Activated B cell treated with CpG ODN at 0.5 μM for 24 hours (primary cell): ENCODE measurements around the gene LRRC34. TPM values are rescaled to one million over a fixed set of nuclear protein-coding genes. Genes with fewer than 3 reads are reported as not detected.

ENCODE experiments used
- ATAC-seq: fragments of 200-7000 bp; cut with Tn5 transposase; one replicate; pipeline ENCODE4 v1.10.0; 2021; ENCODE audit warnings: low read depth, mild to moderate bottlenecking, moderate library complexity
- CTCF ChIA-PET: fragments of 350-600 bp; sonication (Branson Sonifier 250); formaldehyde crosslinking; loops from one replicate; lab custom pipeline; 2021; ENCODE audit warnings: antibody characterized with exemption; lab: Charles Lee
- POLR2A ChIA-PET: fragments of 350-600 bp; sonication (Branson Sonifier 250); formaldehyde crosslinking; loops from one replicate; lab custom pipeline; 2021; ENCODE audit warnings: antibody characterized with exemption; lab: Charles Lee
- DNase-seq: peaks from one replicate; pipeline ENCODE4 v3.0.0; 2022
- H3K27ac Mint-ChIP-seq: one replicate; pipeline ENCODE4 v1.8.0; 2020; ENCODE audit warnings: mixed read lengths
- H3K27me3 Mint-ChIP-seq: one replicate; pipeline ENCODE4 v1.8.0; 2021; ENCODE audit warnings: mixed read lengths
- H3K36me3 Mint-ChIP-seq: one replicate; pipeline ENCODE4 v1.8.0; 2021; ENCODE audit warnings: low read depth, mixed read lengths
- H3K4me1 Mint-ChIP-seq: one replicate; pipeline ENCODE4 v1.8.0; 2021; ENCODE audit warnings: mixed read lengths
- H3K4me3 Mint-ChIP-seq: one replicate; pipeline ENCODE4 v1.8.0; 2020; ENCODE audit warnings: mild to moderate bottlenecking, mixed read lengths
- H3K9me3 Mint-ChIP-seq: one replicate; pipeline ENCODE4 v1.8.0; 2020; ENCODE audit warnings: mixed read lengths
- intact Hi-C: fragments of 100-400 bp; cut with micrococcal nuclease; formaldehyde crosslinking; loops from one replicate; pipeline ENCODE4 v1.15.1; 2024
- total RNA-seq: library from RNA; stranded (reverse); gene quantifications from 2 replicates; pipeline ENCODE4 v1.2.3, GENCODE V29; 2022
- TF ChIP-seq, protein P1 (sequence below): fragments of 200-600 bp; IDR thresholded peaks from one replicate; pipeline ENCODE4 v1.8.0; 2022; ENCODE audit warnings: antibody characterized with exemption, mild to moderate bottlenecking

The LRRC34 gene
- total RNA-seq, 1 donor from 2014 or later, result 5.7 TPM

DNA sequence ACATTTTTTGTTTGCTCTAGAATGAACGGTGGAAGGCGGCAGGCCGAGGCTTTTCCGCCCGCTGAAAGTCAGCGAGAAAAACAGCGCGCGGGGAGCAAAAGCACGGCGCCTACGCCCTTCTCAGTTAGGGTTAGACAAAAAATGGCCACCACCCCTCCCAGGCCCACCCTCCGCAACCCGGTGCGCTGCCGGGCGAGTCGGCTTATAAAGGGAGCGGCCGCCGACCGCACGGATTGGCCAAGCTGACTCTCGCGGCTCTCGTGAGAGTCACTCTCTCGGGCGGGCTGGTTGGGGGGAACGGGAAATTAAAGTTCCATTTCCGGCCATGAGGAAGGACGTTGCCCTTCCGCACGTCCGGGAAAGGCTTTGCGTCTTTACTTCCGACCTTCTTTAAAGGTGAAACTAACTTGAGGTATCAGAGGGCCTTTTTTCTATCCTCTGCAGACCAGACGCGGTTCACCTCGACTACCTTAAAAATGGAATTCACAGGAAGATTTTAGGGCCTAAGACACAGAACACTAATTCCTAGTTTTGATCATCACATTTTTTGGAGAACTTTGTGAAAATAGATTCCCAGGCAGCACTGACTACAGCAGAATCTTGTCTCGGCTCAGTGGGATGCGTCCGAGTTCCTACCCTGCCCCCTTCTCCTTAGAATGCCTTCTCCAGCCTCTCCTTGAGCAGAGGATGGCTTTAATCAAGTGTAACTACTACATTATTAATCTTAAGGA lies 47.7 kb downstream of the LRRC34 start, which contains the start of gene TERC:
TSS of gene TERC (minus strand) at position 179 of the 731 bp plus-strand sequence.
- Mint-ChIP-seq H3K9me3 (peaks cover 6% of the 10 kb centered on the region), H3K27me3 (no peaks in the 10 kb centered on the region), H3K36me3 (peaks cover 6% of the 10 kb centered on the region), H3K4me3 (peak within 1 kb of the TSS; percentile 96), H3K27ac (peak within 1 kb of the TSS; percentile 99), H3K4me1 (peaks cover 27% of the 10 kb centered on the region)
- TF ChIP-seq, protein P1, sequence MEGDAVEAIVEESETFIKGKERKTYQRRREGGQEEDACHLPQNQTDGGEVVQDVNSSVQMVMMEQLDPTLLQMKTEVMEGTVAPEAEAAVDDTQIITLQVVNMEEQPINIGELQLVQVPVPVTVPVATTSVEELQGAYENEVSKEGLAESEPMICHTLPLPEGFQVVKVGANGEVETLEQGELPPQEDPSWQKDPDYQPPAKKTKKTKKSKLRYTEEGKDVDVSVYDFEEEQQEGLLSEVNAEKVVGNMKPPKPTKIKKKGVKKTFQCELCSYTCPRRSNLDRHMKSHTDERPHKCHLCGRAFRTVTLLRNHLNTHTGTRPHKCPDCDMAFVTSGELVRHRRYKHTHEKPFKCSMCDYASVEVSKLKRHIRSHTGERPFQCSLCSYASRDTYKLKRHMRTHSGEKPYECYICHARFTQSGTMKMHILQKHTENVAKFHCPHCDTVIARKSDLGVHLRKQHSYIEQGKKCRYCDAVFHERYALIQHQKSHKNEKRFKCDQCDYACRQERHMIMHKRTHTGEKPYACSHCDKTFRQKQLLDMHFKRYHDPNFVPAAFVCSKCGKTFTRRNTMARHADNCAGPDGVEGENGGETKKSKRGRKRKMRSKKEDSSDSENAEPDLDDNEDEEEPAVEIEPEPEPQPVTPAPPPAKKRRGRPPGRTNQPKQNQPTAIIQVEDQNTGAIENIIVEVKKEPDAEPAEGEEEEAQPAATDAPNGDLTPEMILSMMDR, result no peak
- intact Hi-C loops, result loop anchor here (1.0 to 5.0 kb wide), 10 partner anchors 8 to 1143 kb away; partner anchors contain the start of genes EIF5A2, MECOM, MYNN and PHC3
- ATAC-seq, result peak; percentile 79
- ChIA-PET POLR2A (interaction anchor here (0.6 to 3.5 kb wide), 27 partner anchors 8 to 1105 kb away, joined by 3 to 86 read pairs (median 4); partner anchors contain the start of genes LRRC34, LRRIQ4, MYNN and RPL22L1), CTCF (interaction anchor here (3.1 kb wide), 1 partner anchor 8 kb away, joined by 17 read pairs; the partner anchor contains the start of gene MYNN)
- no peak for DNase-seq

DNA sequence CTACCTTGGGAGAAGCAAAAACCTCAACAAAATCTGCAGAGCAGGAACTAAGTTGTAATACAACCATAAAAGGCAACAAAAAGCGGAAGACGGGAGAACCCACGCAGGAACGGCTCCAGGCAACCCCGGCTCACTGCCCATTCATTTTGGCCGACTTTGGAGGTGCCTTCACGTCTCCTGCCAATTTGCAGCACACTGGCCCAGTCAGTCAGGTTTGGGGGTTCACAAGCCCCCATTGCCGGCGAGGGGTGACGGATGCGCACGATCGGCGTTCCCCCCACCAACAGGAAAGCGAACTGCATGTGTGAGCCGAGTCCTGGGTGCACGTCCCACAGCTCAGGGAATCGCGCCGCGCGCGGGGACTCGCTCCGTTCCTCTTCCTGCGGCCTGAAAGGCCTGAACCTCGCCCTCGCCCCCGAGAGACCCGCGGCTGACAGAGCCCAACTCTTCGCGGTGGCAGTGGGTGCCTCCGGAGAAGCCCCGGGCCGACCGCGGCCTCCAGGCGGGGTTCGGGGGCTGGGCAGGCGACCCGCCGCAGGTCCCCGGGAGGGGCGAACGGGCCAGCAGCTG lies 48.3 kb downstream of the LRRC34 start:
- ATAC-seq, result peak; percentile 53
- Mint-ChIP-seq H3K9me3 (peaks cover 6% of the 10 kb centered on the region), H3K27me3 (no peaks in the 10 kb centered on the region), H3K27ac (peak overlapping the region; percentile 99), H3K36me3 (peaks cover 6% of the 10 kb centered on the region), H3K4me3 (peak overlapping the region; percentile 96), H3K4me1 (peaks cover 24% of the 10 kb centered on the region)
- ChIA-PET CTCF (interaction anchor here (1.6 to 3.1 kb wide), 2 partner anchors 8 to 98 kb away, joined by 8 to 17 read pairs; partner anchors contain the start of gene MYNN), POLR2A (interaction anchor here (0.6 to 3.5 kb wide), 29 partner anchors 9 to 1902 kb away, joined by 3 to 86 read pairs (median 4); partner anchors contain the start of genes LRRC34, LRRIQ4, MYNN and RPL22L1)
- TF ChIP-seq, protein P1, result no peak
- peak; percentile 78 for DNase-seq
- intact Hi-C loops, result loop anchor here (2.0 to 5.0 kb wide), 6 partner anchors 102 to 1106 kb away; partner anchors contain the start of genes MECOM, RPL22L1, SEC62 and SKIL

DNA sequence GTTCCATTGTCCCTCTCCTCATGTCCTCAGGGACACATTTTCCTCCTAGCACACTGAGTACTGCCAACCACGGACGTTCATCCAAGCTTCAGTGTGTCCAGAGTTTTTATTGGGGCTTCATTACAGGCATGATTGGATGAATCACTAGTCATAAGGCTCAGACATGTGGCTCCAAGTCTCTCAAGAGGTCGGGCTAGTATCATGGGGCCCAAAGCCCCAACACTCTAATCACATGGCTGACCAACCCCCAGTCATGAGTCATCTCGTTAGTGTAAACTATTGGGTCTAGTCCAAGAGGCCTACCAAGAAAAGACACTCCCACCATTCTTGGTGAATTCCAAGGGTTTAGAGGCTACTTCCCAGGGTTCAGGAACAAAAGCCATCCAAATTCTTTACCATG lies 52.2 kb downstream of the LRRC34 start:
- no peak overlapping the region for H3K4me3 Mint-ChIP-seq
- no peaks in the 10 kb centered on the region for H3K27me3 Mint-ChIP-seq
- H3K36me3 Mint-ChIP-seq, result peaks cover 6% of the 10 kb centered on the region
- intact Hi-C loops, result loop anchor here (5.0 kb wide), 2 partner anchors 98 to 932 kb away; partner anchors contain the start of gene MECOM
- TF ChIP-seq, protein P1, result no peak
- ChIA-PET CTCF (interaction anchor here (1.8 kb wide), 1 partner anchor 101 kb away, joined by 5 read pairs; no protein-coding TSS in a partner anchor), POLR2A (interaction anchor here (2.8 kb wide), 1 partner anchor 12 kb away, joined by 13 read pairs; the partner anchor contains the start of gene MYNN)
- no peak for DNase-seq
- peaks cover 25% of the 10 kb centered on the region for H3K4me1 Mint-ChIP-seq
- no peak for ATAC-seq
- H3K9me3 Mint-ChIP-seq, result peaks cover 2% of the 10 kb centered on the region
- H3K27ac Mint-ChIP-seq, result no peak overlapping the region

DNA sequence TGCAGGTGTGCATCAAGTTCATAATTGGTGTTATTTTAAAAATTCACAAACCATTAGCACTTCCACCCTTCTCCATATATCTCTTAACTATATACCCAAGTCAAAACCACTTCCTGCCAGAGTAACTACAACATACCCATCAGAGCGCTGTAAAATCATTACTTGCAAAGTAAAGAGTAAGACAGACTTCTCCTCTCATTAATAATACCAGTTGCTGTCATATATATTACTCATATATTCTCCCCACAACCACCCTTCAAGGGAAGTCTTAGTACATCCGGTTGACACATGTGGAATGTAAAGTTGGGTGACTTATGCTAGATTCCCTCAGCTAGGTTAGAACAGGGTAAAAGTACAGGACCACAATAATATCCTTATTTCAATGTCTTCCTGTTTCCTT lies 53.4 kb downstream of the LRRC34 start:
- DNase-seq (no peak), ATAC-seq (no peak)
- peaks cover 2% of the 10 kb centered on the region for H3K36me3 Mint-ChIP-seq
- ChIA-PET CTCF (interaction anchor here (0.6 kb wide), 1 partner anchor 88 kb away, joined by 3 read pairs; no protein-coding TSS in a partner anchor), POLR2A (interaction anchor here (0.5 to 2.8 kb wide), 2 partner anchors 14 to 649 kb away, joined by 3 to 13 read pairs; partner anchors contain the start of gene MYNN)
- no peaks in the 10 kb centered on the region for H3K27me3 Mint-ChIP-seq
- intact Hi-C loops, result no loop called here
- H3K9me3 Mint-ChIP-seq, result no peaks in the 10 kb centered on the region
- H3K4me3 Mint-ChIP-seq, result no peak overlapping the region
- H3K27ac Mint-ChIP-seq, result no peak overlapping the region
- peaks cover 18% of the 10 kb centered on the region for H3K4me1 Mint-ChIP-seq
- TF ChIP-seq, protein P1, result no peak
